Glomerular visceral epithelial cell (primary cell): ENCODE data around the gene ADGRE2.

Experiments used
- DNase-seq: peaks from one replicate; pipeline ENCODE4 v3.0.0-alpha.2; 2016; ENCODE audit errors: extremely low spot score

Gene ADGRE2

GRCh38 chr19:14733574-14733973 lies 44.8 kb downstream of the ADGRE2 start:
- no peak for DNase-seq

DNA sequence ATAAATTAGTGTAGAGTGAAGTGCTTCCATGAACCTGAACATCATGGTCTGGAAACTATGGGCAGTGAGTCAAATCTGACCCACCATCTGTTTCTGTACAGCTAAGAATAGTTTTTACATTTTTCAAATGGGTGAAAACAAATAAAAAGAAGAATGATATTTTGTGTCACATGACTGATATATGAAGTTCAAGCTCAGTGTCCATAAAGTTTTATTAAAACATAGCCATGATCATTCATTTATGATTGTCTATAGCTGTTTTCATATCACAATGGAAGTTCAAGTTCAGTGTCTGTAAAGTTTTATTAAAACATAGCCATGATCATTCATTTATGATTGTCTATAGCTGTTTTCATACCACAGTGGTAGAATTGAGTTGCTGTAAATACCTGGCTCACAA lies 45.9 kb downstream of the ADGRE2 start:
- no peak for DNase-seq

DNA sequence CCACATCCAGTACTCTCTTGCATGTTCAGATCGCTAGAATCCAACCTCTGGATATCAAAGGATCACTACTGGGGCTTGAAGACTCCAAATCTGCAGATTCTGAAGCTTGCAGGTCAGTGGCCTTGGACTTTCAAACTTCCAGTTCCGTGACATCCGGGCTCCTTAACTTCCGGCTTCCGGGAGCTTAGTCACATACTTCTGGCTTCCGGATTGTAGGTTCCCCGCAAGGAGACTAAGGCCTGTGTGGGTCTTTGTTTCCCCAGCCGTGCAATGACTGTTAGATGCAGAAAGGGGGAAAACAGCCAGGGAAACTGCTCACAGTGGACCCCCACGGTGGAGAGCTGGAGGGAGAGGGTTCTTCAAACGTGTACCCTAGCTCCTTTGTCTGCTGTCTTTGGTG lies 47.2 kb downstream of the ADGRE2 start:
- no peak for DNase-seq

DNA sequence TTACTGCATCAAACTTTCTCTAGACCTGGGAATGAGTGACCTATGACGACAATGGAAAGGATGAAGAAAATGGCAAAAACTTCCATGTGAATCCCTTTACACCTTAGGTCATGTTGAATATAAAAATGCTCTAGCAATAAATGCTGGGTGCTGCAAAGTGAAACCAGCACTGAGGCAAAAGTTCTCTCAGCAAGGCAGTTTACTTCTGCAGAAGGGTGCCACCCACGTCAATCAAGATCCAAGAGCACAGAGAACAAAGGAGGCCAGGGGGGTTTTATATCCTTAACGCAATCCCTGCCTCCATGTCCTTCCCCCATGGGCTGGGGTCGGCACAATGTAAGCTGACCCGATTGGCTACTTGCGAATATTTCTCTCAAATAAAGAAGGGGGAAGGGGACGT lies 49.8 kb downstream of the ADGRE2 start:
- DNase-seq, result no peak

- no peak for DNase-seq
Measured at GRCh38 chr19:14722127-14722526, 56.2 kb downstream of the ADGRE2 start.

- no peak for DNase-seq
Measured at GRCh38 chr19:14719162-14719561, 59.2 kb downstream of the ADGRE2 start.

DNA sequence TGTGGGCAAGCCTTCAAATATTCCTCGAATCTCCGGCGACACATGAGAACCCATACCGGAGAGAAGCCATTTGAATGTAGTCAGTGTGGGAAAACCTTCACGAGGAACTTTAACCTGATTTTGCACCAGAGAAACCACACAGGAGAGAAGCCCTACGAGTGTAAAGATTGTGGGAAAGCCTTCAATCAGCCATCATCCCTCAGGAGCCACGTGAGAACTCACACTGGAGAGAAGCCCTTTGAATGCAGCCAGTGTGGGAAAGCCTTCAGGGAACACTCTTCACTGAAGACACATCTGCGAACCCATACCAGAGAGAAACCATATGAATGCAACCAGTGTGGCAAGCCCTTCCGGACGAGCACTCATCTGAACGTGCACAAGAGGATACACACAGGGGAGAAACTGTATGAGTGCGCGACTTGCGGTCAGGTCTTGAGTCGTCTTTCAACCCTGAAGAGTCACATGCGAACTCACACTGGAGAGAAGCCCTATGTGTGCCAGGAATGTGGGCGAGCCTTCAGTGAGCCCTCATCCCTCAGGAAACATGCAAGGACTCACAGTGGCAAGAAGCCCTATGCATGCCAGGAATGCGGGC lies 59.7 kb downstream of the ADGRE2 start:
- no peak for DNase-seq

GRCh38 chr19:14715841-14716240 lies 62.5 kb downstream of the ADGRE2 start:
- no peak for DNase-seq

DNA sequence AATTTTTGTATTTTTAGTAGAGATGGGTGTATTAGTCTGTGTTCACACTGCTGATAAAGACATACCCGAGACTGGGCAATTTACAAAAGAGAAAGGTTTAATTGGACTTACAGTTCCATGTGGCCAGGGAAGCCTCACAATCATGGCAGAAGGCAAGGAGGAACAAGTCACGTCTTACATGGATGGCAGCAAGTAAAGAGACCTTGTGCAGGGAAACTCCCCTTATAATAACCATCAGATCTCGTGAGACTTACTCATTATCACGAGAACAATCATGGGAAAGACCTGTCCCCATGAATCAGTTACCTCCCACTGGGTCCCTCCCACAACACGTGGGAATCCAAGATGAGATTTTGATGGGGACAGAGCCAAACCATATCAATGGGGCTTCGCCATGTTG lies 73.9 kb downstream of the ADGRE2 start:
- no peak for DNase-seq

- no peak for DNase-seq
Measured at GRCh38 chr19:14703833-14704232, 74.5 kb downstream of the ADGRE2 start.

- DNase-seq, result no peak
Measured at GRCh38 chr19:14700711-14701375, 77.5 kb downstream of the ADGRE2 start.

DNA sequence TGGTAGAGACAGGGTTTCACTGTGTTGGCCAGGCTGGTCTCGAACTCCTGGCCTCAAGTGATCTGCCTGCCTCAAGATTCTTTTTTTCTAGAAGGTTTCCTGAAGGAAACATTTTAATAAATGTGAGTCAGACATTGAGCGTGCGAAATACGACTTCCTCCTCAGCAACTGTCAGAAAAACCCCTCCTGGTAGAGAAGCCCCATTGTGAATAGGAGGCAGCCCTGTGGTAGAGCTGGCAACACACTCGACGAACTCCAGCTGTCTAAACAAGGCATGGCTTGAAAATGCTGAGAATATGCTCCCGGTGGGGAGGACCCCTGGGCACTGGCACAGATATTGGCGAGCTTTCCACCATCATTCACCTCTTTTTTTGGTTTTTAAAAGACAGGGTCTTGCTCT lies 78.7 kb downstream of the ADGRE2 start:
- DNase-seq, result no peak

GRCh38 chr19:14695471-14695870 lies 82.9 kb downstream of the ADGRE2 start:
- DNase-seq, result no peak

DNA sequence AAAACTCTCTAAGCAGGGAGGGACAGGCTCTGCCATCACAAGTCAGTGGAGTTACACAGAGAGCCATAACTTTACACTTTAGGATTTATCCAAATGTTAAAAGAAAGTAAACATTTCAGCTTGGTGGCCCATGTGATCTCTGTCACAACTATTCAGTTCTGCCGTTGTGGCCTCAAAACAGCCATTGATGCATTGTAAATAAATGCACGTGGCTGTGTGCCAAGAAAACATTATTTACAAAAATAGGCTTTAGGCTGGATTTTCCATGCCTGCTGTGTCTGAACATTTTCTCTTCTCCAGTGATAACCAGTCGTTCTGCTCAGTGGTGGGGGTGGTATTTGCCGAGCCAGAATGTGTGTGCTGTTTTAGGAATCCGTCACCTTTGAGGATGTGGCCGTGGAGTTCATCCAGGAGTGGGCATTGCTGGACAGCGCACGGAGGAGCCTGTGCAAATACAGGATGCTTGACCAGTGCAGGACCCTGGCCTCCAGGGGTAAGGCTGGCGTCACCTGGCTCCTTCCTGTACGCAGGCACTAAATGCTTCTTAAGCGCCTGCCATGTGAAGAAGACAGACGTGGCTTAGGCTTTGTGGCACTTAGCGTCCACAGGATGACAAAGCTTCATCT lies 83.6 kb downstream of the ADGRE2 start:
- no peak for DNase-seq

DNA sequence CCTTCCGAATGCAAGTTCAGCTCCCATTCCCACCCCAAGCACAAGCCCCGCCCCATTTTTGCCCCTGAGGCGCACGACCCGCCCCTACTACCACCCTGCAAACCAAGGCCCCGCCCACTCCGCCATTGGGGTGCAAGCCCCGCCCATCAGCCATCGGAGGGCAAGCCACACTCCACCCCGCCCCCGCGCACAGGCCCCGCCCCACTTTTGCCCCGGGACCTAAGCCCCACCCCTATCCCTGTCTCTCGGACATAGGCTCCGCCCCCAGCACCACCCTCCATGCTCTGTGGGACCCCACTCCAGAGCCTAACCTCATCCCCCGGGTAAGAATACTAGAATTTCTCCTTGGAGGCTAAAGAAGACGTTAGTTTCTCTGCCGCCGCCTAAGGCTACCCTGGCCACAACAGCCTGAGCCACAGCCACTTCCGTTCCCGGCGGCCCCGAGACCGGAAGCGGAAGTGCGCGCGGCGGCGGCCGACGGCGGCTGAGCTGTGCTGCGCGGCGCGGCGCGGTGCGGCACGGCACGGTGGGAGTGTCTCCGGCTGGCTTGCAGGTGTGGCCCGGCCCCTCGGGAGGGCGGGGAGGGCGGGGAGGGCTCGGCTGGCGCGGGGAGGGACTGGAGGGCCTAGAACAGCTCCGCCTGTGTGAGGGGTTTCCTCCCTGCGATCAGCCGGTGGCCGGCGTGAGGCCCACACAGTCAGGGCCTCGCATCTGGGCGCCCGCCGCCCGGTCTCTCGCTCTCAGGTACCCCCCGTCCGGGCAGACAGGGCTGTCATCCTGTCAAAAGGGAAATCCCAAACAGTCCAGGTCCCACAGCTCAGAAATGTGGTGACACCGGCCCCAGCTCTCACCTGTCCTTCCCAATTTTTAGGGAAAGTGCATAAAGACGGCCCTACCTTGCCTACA lies 88.5 kb downstream of the ADGRE2 start, which contains the start of gene ZNF333:
ZNF333 (plus strand) TSS at position 451 of the 906 bp plus-strand sequence. CDS start 3,444 bp downstream, outside the sequence.
- peak; percentile 94 for DNase-seq

DNA sequence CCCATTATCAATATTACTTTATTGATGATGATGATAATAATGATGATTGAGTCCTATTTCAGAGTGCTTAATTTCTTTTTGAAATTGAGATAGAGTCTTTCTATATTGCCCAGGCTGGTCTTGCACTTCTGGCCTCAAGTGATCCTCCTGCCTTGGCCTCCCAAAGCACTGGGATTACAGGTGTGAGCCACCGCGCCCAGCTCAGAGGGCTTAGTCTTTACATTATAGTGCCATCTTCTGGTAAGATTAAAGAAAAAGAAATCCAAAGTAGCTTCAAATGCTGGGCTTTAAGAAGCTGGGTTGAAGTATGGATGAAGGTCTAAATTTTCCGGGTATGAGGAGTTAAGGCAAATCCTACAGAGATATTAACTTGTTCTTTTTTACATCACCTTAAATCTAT lies 91.9 kb downstream of the ADGRE2 start:
- DNase-seq, result no peak

GRCh38 chr19:14683439-14683838 lies 94.9 kb downstream of the ADGRE2 start:
- DNase-seq, result no peak
